Testis (tissue), 2 donors: Measurements from ENCODE around the gene ALKBH7.

ENCODE experiments used
- CTCF ChIP-seq, 3 experiments: fragments of 450-650 bp in 2 of 3; fragments of 200-600 bp in 1 of 3; sonication (generic) in 1 of 3; IDR thresholded peaks; one replicate each; pipeline ENCODE4 v1.5.1; 2016 to 2019; ENCODE audit warnings: antibody characterized with exemption in 3 of 3, mild to moderate bottlenecking in 2 of 3, moderate library complexity in 1 of 3
- POLR2A ChIP-seq: fragments of 450-650 bp; IDR thresholded peaks from one replicate; pipeline ENCODE4 v1.6.1; 2017; ENCODE audit warnings: antibody characterized with exemption, mild to moderate bottlenecking, moderate library complexity

- TF ChIP-seq POLR2A (no peak), CTCF (IDR thresholded peaks at IDR 0.05) (no peak)
Measured at GRCh38 chr19:6325614-6326013, 47.0 kb upstream of the ALKBH7 start.
